NCI-H345 treated with DMSO at 0.1 percent for 48 hours (cell line): ENCODE results near the gene ZNRF1.

Experiments
- DNase-seq: peaks from one replicate; lab custom pipeline; 2025; ENCODE audit not compliant: unreplicated experiment; lab: John Stamatoyannopoulos, UW

Gene ZNRF1

DNA sequence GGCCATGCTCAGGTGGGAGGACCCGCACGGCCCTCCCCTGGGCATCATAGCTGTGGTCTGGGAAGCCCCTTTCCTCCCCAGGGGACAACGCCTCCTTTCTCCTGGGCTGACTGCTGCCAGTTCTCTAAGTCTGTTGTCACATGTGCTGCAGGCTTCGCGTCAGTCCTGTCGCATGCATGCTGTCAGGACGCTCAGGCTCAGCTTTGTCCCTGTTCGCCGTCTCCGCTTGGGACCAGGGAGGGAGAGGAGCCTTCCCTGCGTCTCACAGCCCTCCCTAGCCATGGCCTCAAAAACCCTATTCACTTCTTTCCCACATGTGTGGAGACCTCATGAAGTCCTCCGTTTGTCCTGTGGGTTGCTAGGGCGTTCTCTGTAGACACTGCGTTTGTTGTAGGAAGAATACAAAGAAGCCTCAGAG, 96.4 kb downstream of the ZNRF1 start:
- no peak for DNase-seq

DNA sequence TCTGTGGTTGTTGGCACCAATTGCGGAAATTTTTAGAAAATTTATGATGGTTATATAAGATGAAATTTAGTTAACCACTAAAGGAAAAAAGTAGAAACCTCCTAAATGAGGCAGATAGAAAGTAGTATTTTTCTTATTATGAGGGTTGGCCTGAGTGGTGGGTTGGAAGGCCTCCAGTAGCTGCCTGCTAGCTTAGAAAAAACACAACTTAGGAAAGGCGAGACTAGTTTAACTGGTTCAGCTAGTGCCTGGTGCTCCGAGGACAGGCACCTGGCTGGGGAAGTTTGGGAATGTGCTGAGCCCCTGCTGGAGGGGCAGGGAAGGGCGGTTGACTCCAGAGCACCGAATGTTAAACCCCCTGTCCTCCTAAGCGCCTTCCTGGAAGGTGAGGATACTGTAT, 97.8 kb downstream of the ZNRF1 start:
- no peak for DNase-seq

- DNase-seq = no peak
Observed at GRCh38 chr16:75097191-75097761, 98.5 kb downstream of the ZNRF1 start.

DNA sequence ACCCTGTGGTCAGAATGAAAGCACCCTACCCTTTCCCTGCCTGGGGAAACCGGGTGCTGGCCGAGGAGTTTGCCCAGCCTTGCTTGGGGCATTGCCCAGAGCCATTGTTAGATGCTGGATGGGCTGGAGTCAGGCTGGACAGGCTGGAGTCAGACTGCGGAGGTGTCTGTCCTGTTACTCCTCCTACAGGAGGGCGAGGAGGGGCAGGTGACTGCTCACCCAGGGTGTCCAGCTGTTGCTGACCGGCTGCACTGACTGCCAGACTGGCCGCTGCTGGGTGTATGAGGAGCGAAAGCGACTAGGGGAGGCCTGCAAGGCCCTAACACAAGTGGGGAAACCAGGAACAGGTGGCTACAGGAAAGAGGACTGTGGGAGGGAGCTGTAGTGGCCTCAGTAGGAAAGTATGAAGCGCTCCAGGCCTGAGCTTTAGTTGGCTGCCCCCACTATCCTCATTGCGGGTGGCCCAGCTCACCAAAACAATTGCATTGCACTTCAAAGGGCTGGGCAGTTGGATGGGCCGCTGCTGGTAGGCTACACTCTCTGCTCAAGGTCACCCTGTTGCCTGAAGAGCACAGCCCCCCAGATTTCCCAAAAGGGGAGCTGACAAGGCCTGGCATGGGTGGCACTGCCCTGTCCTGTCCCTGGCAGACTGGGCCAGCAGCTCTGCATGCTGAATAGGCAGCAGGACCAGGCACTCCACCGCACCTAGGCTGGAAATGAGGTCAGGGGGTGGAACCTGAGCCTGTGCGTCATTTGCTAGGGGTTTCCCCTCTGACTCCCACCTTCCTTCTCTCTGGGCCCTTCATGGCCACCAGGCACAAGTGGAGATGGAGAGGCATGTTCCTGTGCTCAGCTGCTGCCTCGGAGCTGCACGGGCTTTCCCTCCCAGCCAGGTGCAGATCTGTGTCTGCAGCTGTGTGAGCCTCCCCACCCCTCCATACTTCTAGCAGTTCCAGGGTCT, 99.4 kb downstream of the ZNRF1 start:
- no peak for DNase-seq

- DNase-seq = no peak
Observed at GRCh38 chr16:75099075-75099667, 100.3 kb downstream of the ZNRF1 start.

- DNase-seq = no peak
Observed at GRCh38 chr16:75099738-75100602, 101.1 kb downstream of the ZNRF1 start.

DNA sequence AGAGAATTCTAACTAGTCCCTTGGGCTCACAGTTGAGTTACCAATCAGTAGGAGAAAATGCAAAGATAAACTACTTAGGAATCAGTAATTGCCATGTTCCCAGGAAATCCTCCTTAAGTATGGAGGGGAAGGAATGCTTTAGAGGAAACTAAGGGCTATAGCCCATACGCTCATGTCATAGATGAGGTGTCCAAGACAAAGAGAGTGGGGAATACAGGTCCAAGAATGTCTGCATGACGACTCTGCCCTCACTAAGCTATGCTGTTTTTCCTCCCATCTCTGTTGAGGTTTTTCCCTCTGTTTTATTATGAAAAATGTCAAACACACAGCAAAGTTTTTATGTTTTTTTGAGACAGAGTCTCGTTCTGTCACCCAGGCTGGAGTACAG, 101.8 kb downstream of the ZNRF1 start:
- no peak for DNase-seq

DNA sequence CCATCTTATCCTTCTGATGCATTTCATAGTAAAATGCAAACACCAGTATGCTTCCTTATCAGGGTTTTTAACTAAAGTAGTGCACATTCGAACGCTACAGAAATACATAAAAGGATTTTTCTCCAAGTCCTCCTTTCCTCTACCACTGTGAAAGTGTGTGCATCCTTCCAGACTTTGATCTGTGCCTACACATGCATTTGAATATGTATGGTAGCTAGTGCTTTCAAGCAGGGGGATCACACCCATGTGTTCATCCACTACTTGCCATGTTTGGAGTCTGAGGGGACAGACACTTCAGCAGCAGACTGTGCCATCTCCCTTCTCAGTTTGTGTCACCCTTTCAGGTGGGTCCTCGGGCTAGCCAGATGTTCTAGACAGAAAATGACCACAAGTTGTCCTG, 102.8 kb downstream of the ZNRF1 start:
- no peak for DNase-seq

GRCh38 chr16:75102595-75102994, 103.8 kb downstream of the ZNRF1 start:
- DNase-seq = no peak

DNA sequence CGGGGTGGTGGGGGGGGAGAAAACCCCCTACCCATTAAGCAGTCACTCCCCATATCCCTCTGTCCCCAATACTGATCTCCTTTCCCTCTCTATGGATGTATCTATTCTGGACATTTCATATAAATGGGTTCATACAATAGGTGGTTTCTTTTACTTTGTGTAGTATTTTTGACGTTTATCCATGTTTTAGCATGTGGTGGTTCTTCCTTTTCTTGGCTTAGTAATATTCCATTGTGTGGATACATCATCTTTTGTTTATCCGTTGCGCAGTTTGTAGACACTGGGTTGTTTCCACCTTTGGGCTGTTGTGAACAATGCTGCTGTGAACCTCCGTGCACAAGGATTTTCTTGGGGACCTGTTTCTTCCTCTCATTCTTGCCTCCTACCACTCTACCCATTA, 105.2 kb downstream of the ZNRF1 start:
- DNase-seq = no peak

DNA sequence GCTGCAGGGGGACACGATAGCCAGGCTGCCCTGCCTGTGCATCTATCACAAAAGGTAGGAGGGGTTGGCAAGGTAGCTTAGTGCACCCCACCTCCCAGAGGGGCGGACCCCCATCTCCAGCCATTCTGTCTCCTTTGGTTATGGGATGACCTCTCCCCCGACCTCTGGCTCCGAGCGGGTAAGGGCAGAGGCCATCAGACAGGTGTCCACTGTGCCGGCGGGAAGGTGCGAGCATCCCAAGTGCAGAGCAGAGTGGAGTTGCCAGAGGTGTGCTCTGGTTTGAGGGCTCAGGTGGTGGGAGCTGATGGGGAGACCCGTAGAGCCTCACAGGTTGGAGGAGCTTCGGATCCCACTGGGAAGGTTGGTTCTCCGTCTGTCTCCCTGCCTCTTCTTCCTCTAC, 106.0 kb downstream of the ZNRF1 start:
- DNase-seq = no peak

DNA sequence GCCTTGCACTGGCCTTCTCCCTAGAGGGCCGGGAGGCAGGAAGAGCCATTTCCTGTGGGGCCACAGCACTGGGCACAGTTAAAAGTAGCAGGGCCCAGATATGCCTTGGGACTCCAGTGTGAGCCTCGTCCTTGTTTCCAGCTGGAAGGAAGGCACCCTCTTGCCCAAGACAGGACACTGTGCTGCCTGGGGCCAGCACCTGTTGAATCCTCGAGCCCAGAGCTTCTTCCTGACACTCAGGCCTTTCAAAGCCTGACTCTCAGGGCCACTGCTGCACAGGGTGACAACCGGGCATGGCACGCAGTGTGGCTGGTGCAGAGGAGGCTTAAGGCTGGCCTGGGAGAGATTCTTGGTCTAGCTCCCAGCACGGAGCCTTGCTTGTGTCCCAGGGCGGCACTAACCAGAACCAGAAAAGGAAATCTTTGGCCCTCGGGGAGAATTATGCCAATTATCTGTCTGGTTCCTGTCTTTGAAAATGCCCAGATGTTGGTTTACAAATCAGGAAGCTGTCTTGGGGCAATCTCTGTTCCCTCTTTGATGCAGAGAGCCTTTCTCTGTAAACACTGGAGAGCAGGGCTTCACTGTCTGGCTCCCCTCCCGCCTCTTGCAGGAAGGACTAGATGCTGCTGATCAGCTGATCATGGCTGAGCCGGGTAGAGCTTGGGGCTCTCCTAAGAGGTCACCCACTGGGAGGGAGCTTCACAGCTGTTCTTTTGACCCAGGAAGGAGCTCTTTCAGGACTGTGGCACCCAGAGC, 106.7 kb downstream of the ZNRF1 start:
- DNase-seq = no peak

DNA sequence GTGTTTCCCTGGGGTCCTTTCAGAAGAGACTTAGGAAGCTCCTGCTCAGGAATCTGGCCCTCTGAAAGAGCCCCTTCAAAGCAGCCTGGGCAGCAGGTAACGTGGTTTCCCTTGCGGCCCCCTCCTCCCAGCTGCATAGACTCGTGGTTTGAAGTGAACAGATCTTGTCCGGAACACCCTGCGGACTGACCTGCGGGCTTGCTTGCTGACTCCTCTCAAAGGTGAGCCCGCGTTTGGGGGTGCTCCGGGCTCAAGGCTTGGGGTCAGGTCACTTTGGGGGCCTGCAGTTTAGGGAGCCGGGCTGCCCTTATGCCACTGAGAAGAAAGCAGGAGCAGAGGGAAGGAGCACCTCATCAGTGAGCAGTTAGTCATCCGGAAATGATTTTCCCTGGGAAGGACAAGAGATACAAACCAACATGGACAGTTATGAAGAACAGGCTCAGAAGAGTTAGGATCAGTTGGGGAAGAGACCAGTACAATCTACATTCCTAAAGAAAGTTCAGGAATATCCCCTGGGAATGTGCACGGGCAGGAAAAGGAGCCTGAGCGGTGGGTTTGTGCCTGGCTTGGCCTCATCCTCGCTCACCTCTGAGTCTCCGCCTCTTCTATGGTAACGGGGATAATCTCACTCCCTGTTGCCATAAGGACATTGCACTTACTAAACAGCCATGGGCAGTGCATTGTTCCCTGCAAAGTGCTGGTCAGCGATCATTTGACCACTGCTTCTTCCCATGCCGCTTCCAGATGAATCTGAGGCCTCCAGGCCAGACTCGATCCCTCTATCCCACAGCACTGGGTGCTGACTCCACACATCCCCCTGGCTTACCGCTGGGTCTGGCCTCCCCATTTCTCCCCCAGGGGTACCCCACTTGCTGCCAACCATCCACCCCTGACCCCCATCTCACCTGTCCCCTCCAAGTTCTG, 107.8 kb downstream of the ZNRF1 start:
- no peak for DNase-seq

DNA sequence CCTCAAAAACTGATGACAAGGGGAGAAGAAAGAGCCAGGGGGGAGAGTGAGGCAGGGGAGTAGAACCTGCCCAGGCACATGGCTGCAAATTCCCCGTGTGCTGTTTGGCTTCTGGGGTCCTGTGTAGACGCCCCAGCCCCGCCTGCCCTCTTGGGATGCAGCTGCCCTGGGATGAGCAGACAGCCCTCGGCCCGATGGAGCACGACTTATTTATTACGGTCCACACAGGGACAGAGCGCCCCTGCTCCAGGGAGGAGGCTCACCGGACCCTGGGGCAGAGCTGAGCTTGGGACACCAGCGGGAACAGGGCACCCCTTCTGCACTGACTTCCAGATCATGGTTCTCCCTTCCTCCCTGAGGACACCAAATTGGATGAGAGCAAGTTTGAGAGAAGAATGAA, 108.7 kb downstream of the ZNRF1 start:
- no peak for DNase-seq

GRCh38 chr16:75108792-75109731, 110.2 kb downstream of the ZNRF1 start:
- DNase-seq = no peak

DNA sequence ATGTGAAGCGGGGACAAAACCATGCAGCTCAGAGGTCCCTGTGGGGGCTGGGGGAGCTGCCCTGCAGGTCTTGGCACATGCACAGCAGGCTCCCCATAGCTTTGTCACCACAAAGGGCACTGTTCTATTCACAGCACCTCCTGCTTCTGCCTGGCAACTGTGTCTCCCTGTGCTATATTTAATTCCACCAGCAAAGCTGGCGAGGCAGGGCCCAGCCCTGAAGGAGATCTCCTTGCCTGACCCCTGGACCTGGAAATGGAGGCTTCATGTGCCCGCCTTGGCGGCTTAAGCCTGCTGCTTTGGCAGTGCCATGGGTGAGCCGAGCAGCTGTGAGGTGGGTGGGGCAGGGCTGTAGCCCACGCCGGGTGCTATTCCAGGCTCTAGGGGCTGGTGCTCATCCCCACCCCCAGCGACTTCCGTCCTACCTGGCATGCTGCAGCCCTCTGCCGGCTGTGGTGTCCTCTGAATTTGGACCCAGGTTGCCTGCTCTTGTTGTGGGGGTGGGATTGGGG, 111.0 kb downstream of the ZNRF1 start:
- DNase-seq = no peak

DNA sequence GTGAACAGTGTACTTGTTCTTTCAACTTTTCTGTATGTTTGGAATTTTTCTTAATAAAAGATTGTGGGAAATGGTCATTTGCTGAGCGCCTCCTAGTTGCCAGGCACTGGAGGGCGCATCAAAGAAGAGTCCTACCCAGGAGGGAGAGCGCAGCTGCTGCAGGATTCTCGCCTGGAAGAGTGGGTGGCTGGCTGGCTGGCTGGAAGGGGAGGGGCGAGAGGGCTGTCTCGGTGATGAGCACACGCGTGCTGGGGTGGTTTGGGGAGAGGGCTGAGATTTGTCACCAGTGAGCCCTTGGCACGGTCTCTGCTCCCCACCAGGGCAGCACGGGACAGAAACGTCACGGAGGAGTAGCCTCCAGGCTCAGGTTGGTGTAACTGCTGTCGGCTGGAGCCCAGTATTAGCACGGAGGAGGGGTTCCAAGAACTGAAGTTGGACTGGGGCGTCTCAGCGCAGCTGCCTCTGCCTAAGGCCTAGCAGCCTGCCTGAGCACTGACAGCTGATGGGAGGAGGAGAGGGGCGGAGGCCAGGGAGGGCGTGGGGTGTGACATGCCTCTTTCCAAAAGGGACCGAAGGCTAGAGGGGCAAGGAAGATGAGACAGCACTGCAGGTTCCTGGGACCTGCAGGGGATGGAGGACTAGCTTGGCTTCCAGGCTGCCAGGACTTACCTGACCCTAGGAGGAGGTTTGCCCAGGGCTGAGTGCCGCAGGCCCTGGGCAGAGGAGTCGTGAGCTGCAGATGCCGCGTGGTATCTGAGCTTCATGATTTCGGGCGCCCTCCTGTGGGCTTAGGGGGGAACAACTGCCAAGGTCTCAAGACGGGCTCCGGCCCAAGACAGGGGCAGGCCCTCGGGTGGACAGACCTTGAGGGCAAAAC, 112.1 kb downstream of the ZNRF1 start:
- peak; percentile 39 for DNase-seq
